ENCODE results near the gene DYRK1A. TPM values are rescaled to one million over a fixed set of nuclear protein-coding genes. Genes with fewer than 3 reads are reported as not detected.

DYRK1A gene
- total RNA-seq, 1 donor from 2014 or later, result 83.5 TPM

- TF ChIP-seq CTCF (IDR thresholded peaks at IDR 0.05; ENCODE audit: unreplicated experiment), result no peak
- no peak overlapping the region for H3K4me3 Mint-ChIP-seq (ENCODE audit: low read depth)
Observed at GRCh38 chr21:37568916-37569315, 202.3 kb downstream of the DYRK1A start.

GRCh38 chr21:37571442-37571841, 204.9 kb downstream of the DYRK1A start:
- no peaks in the 10 kb centered on the region for H3K9me3 Mint-ChIP-seq (ENCODE audit: low read depth)
- H3K4me1 Mint-ChIP-seq (ENCODE audit: low read depth), result no peaks in the 10 kb centered on the region
- no peak overlapping the region for H3K27ac Mint-ChIP-seq
- peaks cover 3% of the 10 kb centered on the region for H3K27me3 Mint-ChIP-seq
- H3K4me3 Mint-ChIP-seq (ENCODE audit: low read depth), result no peak overlapping the region
- TF ChIP-seq CTCF (IDR thresholded peaks at IDR 0.05; ENCODE audit: unreplicated experiment), result no peak
- no peak for DNase-seq (ENCODE audit: low spot score, unreplicated experiment)
- no peaks in the 10 kb centered on the region for H3K36me3 Mint-ChIP-seq (ENCODE audit: insufficient read depth)

More at GRCh38 chr21:37568916-37569315, 202.3 kb downstream of the DYRK1A start:
- H3K36me3 Mint-ChIP-seq (ENCODE audit: insufficient read depth), result no peaks in the 10 kb centered on the region
- H3K9me3 Mint-ChIP-seq (ENCODE audit: low read depth), result no peaks in the 10 kb centered on the region
- peaks cover 7% of the 10 kb centered on the region for H3K27me3 Mint-ChIP-seq
- peaks cover 3% of the 10 kb centered on the region for H3K4me1 Mint-ChIP-seq (ENCODE audit: low read depth)
- H3K27ac Mint-ChIP-seq, result no peak overlapping the region
- DNase-seq (ENCODE audit: low spot score, unreplicated experiment), result no peak

GRCh38 chr21:37574316-37574715, 207.7 kb downstream of the DYRK1A start:
- Mint-ChIP-seq H3K9me3 (ENCODE audit: low read depth) (peaks cover 12% of the 10 kb centered on the region), H3K36me3 (ENCODE audit: insufficient read depth) (no peaks in the 10 kb centered on the region), H3K27me3 (peaks cover 3% of the 10 kb centered on the region), H3K27ac (no peak overlapping the region), H3K4me1 (ENCODE audit: low read depth) (no peaks in the 10 kb centered on the region), H3K4me3 (ENCODE audit: low read depth) (no peak overlapping the region)
- DNase-seq (ENCODE audit: low spot score, unreplicated experiment), result no peak
- no peak for TF ChIP-seq CTCF (IDR thresholded peaks at IDR 0.05; ENCODE audit: unreplicated experiment)

- Mint-ChIP-seq H3K9me3 (ENCODE audit: low read depth) (peaks cover 15% of the 10 kb centered on the region), H3K27me3 (peaks cover 3% of the 10 kb centered on the region), H3K27ac (no peak overlapping the region), H3K4me3 (ENCODE audit: low read depth) (no peak overlapping the region), H3K4me1 (ENCODE audit: low read depth) (no peaks in the 10 kb centered on the region), H3K36me3 (ENCODE audit: insufficient read depth) (no peaks in the 10 kb centered on the region)
- DNase-seq (ENCODE audit: low spot score, unreplicated experiment), result no peak
- no peak for TF ChIP-seq CTCF (IDR thresholded peaks at IDR 0.05; ENCODE audit: unreplicated experiment)
Observed at GRCh38 chr21:37574751-37575150, 208.2 kb downstream of the DYRK1A start.

GRCh38 chr21:37575580-37575979, 209.0 kb downstream of the DYRK1A start:
- no peak for DNase-seq (ENCODE audit: low spot score, unreplicated experiment)
- Mint-ChIP-seq H3K27ac (peak overlapping the region; percentile 77), H3K27me3 (no peaks in the 10 kb centered on the region), H3K36me3 (ENCODE audit: insufficient read depth) (no peaks in the 10 kb centered on the region), H3K9me3 (ENCODE audit: low read depth) (peaks cover 16% of the 10 kb centered on the region), H3K4me1 (ENCODE audit: low read depth) (no peaks in the 10 kb centered on the region), H3K4me3 (ENCODE audit: low read depth) (no peak overlapping the region)
- no peak for TF ChIP-seq CTCF (IDR thresholded peaks at IDR 0.05; ENCODE audit: unreplicated experiment)

Other genes with a start within 250 kb of the DYRK1A start
- 38.7 and 42.3 TPM in 2 replicates for gene VPS26C, start 99.4 kb upstream of the DYRK1A start, total RNA-seq